Thyroid gland (tissue), 4 donors: Measurements from ENCODE around the gene SNURF.

Experiments used
- POLR2A ChIP-seq, 2 donors: fragments of 450-650 bp; IDR thresholded peaks; one replicate each; pipeline ENCODE4 v1.6.1; 2017; ENCODE audit warnings: antibody characterized with exemption in 2 of 2, mild to moderate bottlenecking in 2 of 2, moderate library complexity in 1 of 2
- TF ChIP-seq, protein P1 (sequence below), 6 experiments: fragments of 200-600 bp in 3 of 6; fragments of 450-650 bp in 3 of 6; sonication (generic) in 3 of 6; IDR thresholded peaks; one replicate each; pipeline ENCODE4 v1.5.1; 2016 to 2019; ENCODE audit warnings: antibody characterized with exemption in 6 of 6, mild to moderate bottlenecking in 2 of 6, inconsistent platforms in 1 of 6, moderate library complexity in 1 of 6

DNA sequence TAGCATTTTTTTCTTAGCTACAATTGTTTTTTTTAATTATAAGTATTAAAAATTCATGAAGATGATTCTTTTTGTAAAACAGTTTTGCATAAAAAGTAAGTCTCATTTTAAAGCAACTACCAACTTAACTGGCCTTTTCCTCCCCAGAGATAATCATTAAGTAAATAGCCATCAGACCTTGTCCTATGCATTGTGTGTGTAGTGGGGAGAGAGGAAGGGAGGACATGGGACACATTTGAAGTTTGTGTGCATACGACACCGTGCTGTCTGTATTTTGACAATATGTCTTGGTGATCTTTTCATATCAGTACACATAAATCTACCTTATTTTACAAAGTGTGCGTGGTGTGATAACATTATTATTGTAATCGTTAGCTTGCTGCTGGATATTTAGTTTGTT lies 8.1 kb downstream of the SNURF start:
- TF ChIP-seq, protein P1, sequence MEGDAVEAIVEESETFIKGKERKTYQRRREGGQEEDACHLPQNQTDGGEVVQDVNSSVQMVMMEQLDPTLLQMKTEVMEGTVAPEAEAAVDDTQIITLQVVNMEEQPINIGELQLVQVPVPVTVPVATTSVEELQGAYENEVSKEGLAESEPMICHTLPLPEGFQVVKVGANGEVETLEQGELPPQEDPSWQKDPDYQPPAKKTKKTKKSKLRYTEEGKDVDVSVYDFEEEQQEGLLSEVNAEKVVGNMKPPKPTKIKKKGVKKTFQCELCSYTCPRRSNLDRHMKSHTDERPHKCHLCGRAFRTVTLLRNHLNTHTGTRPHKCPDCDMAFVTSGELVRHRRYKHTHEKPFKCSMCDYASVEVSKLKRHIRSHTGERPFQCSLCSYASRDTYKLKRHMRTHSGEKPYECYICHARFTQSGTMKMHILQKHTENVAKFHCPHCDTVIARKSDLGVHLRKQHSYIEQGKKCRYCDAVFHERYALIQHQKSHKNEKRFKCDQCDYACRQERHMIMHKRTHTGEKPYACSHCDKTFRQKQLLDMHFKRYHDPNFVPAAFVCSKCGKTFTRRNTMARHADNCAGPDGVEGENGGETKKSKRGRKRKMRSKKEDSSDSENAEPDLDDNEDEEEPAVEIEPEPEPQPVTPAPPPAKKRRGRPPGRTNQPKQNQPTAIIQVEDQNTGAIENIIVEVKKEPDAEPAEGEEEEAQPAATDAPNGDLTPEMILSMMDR (IDR thresholded peaks at IDR 0.05): no peak
- TF ChIP-seq POLR2A (IDR thresholded peaks at IDR 0.05): no peak
